Bronchial epithelial cell (primary cell): ENCODE results near the gene SDF4. TPM values are rescaled to one million over a fixed set of nuclear protein-coding genes. Genes with fewer than 3 reads are reported as not detected.

Source experiments
- DNase-seq: peaks from one replicate; pipeline ENCODE4 v3.0.0-alpha.2; 2010; ENCODE audit warnings: low read depth
- FAIRE-seq: peaks from 2 replicates; lab custom pipeline; 2011; peaks lifted over from hg19 to GRCh38; lab: Jason Lieb, UNC
- H3K27me3 ChIP-seq: 2 replicates; pipeline ENCODE4 v1.5.1; 2011; ENCODE audit warnings: low read length; ENCODE audit not compliant: control insufficient read depth, insufficient read depth
- H3K36me3 ChIP-seq: 2 replicates; pipeline ENCODE4 v1.5.1; 2011; ENCODE audit warnings: low read length; ENCODE audit not compliant: control insufficient read depth, insufficient read depth
- H3K4me3 ChIP-seq: 2 replicates; pipeline ENCODE4 v1.5.1; 2011; ENCODE audit warnings: mild to moderate bottlenecking, low read depth, low read length, control low read depth
- total RNA-seq: library from RNA; depleted of rRNA; stranded (reverse); fragments of >200 nt; gene quantifications from 2 replicates; pipeline ENCODE4 v1.2.1, GENCODE V29; 2014
- TF ChIP-seq, protein P1 (sequence below): IDR thresholded peaks from 2 replicates; pipeline ENCODE4 v1.5.1; 2011; ENCODE audit warnings: mild to moderate bottlenecking, moderate library complexity, low read length, control low read depth, inconsistent platforms; ENCODE audit not compliant: insufficient read depth, severe bottlenecking

SDF4 gene
- total RNA-seq, 1 donor from 2014 or later = 68.2 TPM

DNA sequence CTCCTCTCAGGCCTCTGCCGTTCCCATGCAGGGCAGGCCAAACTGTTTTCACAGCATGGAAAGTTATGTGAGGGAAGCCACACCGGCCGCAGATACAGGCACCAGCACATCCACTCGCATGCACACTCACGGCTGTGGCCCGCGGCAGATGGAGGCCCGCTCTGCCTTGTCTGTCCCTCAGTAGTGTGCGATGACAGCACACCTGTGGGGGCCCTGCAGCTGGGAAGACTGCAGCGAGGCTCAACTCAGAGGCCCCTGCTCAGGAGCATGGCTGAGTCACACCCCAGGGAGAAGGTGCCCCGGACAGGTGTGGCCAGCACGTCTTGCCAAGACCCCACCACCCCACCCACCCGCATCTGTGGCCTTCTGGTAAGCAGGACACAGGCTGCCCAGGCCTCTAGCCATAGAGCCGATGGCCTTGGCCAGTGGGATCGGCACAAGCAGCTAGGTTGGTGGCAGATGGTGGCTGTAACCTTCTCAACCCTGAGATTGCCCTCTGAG is 43.2 kb upstream of the SDF4 start:
- no peak for FAIRE-seq
- no peak overlapping the region for H3K4me3 ChIP-seq
- TF ChIP-seq, protein P1, sequence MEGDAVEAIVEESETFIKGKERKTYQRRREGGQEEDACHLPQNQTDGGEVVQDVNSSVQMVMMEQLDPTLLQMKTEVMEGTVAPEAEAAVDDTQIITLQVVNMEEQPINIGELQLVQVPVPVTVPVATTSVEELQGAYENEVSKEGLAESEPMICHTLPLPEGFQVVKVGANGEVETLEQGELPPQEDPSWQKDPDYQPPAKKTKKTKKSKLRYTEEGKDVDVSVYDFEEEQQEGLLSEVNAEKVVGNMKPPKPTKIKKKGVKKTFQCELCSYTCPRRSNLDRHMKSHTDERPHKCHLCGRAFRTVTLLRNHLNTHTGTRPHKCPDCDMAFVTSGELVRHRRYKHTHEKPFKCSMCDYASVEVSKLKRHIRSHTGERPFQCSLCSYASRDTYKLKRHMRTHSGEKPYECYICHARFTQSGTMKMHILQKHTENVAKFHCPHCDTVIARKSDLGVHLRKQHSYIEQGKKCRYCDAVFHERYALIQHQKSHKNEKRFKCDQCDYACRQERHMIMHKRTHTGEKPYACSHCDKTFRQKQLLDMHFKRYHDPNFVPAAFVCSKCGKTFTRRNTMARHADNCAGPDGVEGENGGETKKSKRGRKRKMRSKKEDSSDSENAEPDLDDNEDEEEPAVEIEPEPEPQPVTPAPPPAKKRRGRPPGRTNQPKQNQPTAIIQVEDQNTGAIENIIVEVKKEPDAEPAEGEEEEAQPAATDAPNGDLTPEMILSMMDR = no peak
- peaks cover 2% of the 10 kb centered on the region for H3K36me3 ChIP-seq
- no peaks in the 10 kb centered on the region for H3K27me3 ChIP-seq
- DNase-seq = no peak

DNA sequence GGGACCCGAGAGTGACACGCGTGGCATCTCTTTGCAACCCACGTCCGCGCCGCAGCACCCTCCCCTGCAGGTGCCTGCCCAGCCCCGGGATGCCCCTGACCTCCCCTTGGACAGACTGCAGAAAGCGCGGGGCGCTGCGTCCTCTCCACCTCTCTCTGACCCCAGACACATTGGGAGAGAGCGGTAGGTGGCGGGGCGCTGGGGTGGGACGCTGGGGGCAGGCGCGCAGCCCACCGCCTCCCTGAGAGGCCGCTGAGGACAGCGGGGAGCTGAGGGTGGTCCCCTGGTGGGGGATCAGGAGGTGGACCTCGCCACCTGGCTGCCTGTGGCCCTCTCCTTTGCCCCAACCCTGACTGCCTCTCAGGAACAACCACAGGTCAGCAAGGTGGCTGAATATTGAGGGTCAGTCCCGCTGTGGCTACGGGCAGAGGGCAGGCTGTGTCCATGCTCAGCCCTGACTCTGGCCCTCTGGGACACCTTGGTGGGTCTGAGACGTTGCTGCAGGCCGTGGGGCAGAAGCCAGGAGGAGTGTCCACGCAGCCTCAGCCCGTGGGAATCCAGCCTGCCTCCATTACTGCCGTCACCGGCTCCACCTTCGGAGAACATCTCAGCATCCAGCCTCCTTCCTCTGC is 42.6 kb upstream of the SDF4 start:
- Histone ChIP-seq H3K4me3 (peak overlapping the region; percentile 85), H3K27me3 (no peaks in the 10 kb centered on the region), H3K36me3 (peaks cover 2% of the 10 kb centered on the region)
- FAIRE-seq = no peak
- TF ChIP-seq, protein P1 = no peak
- DNase-seq = no peak

DNA sequence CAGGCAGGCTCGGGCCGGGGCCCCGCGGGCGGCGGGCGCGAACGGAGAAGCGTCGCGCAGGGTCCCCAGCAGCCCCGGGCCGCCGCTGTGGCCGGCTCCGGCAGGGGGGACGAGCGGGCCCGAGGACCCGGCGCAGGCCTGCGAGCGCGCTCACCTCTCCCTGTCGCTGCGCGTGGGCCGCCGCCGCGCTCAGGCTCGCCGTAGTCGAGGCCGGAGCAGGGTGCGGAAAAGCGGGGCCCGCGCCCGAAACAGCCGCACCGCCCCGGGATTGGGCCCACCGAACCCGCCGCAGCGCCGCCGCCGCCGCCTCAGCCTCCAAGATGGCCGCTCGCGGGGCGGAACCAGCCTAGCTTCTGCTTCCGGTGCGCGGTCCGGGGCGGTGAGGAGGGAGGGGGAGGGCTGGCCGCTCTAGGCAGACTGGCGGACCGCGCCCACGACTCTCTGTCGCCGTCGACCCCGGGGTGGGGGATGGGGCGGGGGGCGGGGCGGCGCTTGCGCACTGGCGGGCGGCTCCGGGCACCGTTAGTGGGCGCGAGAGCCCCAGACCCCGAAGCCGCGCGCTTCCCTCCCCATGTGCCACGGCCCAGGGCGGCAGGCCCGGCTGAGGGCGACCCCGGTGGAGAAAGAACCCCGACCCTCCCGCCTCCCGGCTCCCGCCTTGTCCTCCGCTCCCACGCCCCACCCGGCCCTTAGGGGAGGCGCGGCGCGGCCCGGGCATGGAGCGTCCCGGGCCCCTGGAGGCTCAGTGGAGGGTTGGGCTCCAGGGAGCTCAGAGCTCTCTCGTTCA is 41.9 kb upstream of the SDF4 start, which contains the start of gene UBE2J2:
Gene UBE2J2 (minus strand): TSS at position 343 of the 787 bp plus-strand sequence. CDS start 5,862 bp downstream, outside the sequence.
- FAIRE-seq = no peak
- no peaks in the 10 kb centered on the region for H3K27me3 ChIP-seq
- peaks cover 2% of the 10 kb centered on the region for H3K36me3 ChIP-seq
- TF ChIP-seq, protein P1 = no peak
- peak; percentile 58 for DNase-seq
- H3K4me3 ChIP-seq = peak within 1 kb of the TSS; percentile 85

DNA sequence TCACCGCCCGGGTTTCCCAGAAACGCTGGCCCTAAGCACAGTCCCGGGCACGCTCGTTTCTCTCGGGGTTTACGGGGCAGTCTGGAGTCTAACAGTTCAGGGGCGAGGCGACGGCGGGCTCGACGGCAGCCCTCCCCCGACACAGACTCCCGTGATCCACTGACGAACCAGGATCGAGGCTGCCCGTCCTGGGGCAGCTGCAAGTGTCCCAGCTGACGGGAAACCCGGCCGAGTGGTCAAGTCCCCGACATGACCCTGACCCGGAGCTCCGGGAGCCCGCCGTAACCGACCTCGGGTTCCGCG is 41.4 kb upstream of the SDF4 start:
- TF ChIP-seq, protein P1 = no peak
- FAIRE-seq (no peak), DNase-seq (no peak)
- Histone ChIP-seq H3K27me3 (no peaks in the 10 kb centered on the region), H3K36me3 (peaks cover 5% of the 10 kb centered on the region), H3K4me3 (peak overlapping the region; percentile 85)

DNA sequence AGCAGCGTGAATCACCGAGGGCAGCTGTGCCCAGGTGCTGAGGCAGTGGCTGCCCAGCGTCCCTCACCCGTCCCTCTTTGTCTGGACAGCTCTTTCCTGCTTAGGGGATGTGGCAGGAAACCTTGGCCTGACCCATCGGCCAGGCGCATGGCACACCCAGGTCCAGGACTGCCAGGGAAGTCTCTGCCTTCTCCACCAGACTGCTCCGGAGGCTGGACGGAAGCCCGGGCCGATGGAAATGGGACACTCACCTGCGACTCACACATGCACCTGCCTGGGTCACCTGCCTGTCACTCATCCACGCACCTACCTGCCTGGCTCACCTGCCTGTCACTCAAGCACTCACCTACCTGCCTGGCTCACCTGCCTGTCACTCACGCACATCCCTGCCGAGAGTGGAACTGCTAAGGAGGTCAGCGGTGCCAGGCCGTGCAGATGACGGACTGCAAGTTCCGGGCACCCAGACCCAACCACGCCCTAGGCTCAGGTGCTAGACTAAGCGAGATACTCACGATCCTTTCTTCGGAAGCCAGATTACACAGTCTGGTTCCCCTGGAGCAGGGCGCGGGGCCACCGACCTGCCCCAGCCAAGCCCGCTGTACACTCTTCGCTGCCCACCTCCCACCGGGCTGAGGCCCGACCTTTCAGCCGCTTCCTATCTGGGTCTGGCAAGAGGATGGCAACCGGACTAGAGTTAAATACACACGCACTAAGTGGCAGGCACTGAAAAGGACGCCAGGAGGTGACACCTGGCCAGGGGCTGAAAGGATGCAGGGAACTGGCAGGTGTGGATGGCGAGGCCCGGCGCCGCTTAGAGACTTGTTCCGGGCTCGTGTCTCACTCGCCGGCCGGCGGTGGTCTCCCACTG is 40.8 kb upstream of the SDF4 start:
- FAIRE-seq = no peak
- H3K27me3 ChIP-seq = no peaks in the 10 kb centered on the region
- TF ChIP-seq, protein P1 = no peak
- DNase-seq = peak; percentile 32
- H3K36me3 ChIP-seq = peaks cover 9% of the 10 kb centered on the region
- H3K4me3 ChIP-seq = peak overlapping the region; percentile 85
